GM04503 (cell line): Measurements from ENCODE around the gene MBD4.
A peak's percentile ranks its signal among the peaks of the same experiment; 100 is the strongest.

ENCODE experiments used
- DNase-seq: peaks from one replicate; pipeline ENCODE4 v3.0.0-alpha.2; 2012; ENCODE audit warnings: low read depth

MBD4 gene

DNA sequence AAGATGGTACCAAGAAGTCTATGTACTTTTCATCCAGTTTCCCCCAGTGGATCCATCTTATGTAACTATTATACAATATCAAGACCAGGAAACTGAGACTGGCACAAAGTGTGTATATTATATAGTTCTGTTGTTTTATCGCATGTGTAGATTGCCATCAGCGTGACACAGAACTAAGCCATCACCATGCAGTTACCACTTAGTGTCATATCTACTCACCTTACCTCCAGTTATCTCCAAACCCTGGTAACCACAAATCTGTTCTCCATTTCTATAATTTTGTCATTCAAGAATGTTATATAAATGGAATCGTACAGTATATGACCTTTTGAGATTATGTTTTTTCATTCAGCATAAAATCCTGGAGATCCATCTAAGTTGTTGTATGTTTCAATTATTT, 23.3 kb upstream of the MBD4 start:
- no peak for DNase-seq

DNA sequence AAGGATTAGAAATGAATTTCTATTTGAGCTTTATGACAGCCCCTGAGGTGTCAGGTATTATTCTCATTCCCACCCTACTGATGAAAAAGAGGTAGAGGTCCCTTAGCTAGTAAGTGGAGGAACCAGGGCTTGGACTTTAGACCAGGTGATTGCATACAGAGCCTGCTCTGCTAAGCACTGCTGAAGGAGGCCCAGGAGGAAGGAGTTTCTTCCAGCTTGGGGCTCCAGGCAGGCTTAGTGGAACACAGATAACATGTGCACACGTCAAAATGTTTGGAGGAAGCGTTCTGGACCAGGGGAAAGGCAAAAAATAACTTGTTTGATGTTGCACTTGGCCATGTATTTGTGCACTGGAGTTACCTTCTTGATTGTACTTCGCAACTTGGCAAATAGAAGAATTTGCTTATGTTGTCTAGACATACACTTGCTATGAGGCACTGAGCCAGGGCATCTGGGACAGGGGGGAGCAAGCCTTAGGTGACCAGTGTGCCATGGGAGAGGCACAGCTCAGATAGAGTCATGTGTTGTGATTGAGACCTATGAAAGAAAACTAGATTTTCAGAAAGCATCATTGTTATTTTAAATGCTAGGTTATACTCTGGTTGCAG, 22.7 kb upstream of the MBD4 start:
- DNase-seq: no peak

DNA sequence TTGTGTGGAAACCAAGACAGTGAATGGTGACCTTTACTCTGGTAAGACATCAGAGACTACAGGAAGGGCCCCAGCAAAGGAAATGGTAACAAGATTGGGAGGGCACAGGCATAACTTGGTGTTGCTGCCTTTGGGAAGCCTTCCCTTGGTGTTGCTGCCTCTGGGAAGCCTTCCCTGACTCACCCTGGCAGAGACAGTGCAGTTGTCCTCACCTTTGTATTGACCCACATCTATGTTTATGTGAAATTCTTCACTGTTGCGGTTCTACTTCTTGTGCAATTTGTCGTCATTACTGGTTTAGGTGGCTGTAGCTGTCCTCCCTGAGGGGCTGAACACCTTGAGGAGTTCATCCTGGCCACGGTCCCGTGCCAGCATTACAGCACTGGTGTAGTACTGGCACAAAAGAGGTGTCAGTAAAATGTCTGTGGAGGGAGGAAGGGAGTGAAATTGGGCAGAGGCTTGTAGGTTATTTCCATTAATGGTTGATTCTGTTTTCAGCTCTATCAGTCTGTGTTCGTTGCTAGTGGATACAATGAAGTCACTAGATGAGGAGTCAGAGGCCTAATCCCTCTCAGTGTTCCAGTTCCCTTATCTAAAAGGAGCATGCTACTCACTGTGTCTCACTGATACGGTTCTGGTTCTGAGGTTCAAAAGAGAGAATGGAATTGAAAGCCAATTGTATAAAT, 21.9 kb upstream of the MBD4 start:
- no peak for DNase-seq

DNA sequence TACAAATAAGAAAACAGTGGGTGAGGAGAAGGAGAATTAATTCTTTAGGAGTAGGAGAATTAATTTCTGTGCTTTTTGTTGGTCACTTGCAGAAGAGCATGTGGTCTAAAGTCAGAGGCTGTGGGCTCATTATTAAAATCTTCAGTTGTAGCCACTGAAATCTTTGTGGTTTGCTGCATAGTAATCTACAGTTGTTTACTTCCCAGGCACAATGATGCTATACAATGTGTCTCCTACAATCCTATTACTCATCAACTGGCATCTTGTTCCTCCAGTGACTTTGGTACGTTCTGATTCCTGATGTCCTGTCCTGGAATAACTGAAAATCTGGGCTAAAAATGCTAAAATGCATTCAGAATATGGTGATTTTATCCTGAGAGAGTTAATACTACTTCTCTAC, 21.3 kb upstream of the MBD4 start:
- peak; percentile 51 for DNase-seq

DNA sequence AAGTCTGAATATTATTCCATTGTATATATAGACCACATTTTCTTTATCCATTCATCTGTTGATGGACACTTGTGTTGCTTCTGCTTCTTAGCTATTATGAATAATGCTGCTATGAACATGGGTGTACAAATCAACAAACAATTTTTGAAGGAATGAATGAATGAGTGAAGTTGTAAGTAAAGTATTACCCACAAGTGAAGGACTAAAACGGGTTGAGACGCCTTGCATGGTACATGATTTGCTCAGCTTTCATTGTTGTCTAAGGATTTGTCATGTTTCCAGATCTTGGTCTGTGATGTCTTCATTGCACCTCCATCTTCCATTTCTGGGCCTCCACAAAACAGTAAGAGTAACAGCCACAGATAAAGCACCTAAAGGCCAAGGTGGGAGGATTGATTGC, 20.8 kb upstream of the MBD4 start:
- no peak for DNase-seq

DNA sequence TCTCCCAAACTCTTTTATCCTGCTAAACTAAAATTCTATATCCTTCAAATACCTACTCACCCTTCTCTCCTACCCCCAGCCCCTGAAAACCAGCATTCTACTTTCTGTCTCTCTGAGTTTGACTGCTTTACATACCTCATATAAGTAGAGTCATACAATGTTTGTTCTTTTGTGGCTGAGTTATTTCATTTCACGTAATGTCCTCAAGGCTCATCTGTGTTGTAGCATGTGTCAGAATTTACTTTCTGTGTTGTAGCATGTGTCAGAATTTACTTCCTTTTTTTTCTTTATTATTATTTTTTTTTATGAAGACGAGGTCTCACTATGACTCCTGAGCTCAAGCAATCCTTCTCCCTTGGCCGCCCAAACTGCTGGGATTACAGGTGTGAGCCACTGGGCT, 20.4 kb upstream of the MBD4 start:
- DNase-seq: no peak

DNA sequence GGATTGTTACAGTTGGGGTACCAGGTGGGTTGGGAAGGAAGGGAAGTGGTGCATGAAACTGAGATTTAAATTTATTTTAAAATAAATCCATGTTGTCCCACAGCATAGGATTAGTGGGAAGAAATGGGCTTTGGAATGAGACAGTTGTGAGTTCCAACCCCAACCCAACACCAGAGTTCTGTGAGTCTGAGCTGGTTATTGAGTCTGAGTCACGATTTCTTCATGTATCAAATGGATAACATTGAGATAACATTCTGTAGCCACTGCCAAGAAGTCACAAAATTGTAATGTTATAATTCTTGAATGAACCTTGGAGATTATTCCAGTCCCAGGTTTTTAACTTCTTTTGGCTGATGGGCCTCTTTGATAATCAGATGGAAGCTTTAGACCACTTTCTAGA, 14.0 kb upstream of the MBD4 start:
- no peak for DNase-seq

DNA sequence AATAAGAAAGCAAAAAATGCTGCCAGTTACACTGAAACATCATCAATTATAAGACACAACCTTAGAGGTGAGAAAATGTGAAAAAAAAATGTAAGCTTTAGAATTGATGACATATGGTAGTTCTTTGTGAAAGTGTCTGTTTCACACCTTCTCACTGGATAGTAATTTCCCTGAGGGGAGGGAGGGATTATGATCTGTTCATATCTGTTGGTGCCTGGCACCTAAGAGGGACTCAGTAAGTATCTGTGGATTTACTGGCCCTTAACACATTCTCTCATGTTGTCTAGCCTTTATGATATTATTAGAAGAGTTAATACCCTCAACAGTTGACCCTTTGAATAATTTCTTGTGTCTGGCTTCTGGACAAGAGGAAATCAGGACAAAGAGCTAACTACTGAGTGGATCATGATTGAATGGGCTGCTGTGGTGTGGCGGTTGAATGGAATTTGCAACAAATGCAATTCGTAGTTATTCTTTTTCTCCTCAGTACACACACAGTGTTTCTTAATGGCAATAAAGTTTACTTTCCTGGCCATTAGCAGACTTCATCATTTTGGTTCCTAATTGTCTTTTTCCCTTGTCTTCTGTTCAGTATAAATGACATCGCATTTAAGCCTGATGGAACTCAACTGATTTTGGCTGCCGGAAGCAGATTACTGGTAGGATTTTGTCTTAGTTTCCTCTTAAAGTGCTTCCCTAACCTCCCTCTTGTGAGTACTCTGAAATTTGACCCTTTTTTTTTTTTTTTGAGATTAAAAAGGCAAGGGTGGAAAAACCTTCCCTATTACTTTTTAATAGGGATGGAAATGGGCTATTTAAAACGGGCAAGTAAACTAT, 9.7 kb upstream of the MBD4 start:
- DNase-seq: no peak

DNA sequence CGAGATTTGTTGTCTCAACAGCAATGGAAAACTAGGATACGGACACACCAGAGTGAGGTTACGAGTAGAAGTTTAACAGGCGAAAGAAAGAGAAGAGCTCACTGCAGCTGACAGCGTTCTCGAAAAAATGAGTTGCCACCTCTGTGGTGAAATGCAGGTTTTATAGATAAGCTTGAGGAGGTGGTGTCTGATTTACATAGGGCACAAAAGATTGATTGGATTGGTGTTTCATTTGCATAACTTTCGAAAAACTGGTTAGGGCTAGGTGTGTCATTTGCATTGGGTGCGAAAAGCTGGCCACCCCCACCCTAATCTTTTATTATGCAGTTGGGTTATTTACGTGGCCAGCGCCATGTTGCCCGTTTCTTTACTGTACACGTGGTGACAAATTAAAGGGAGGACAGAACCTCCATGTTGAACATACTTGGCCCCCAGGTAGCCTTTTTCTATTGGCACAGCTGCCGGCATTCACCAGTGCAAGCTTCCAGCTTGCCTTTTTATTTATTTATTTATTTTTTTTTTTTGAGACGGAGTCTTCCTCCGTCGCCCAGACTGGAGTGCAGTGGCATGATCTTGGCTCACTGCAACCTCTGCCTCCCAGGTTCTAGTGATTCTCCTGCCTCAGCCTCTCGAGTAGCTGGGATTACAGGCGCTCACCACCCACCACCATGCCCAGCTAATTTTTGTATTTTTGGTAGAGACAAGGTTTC, 8.6 kb upstream of the MBD4 start:
- no peak for DNase-seq

DNA sequence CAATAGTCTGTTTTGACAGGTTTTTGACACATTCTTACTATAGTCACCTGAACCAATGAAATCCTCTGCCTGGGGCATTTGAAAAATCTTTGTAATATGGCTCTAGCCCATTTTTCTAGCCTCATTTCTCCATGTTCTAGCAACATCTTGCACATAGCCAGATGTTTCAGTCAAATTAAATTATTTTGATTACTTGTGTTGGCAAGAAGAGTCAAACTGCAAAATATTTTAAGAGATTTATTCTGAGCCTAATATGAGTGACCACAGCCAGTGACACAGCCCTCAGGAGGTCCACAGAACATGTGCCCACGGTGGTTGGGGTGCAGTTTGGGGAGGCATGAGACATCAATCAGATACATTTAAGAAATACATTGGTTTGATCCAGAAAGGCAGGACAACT, 7.2 kb upstream of the MBD4 start:
- DNase-seq: no peak

DNA sequence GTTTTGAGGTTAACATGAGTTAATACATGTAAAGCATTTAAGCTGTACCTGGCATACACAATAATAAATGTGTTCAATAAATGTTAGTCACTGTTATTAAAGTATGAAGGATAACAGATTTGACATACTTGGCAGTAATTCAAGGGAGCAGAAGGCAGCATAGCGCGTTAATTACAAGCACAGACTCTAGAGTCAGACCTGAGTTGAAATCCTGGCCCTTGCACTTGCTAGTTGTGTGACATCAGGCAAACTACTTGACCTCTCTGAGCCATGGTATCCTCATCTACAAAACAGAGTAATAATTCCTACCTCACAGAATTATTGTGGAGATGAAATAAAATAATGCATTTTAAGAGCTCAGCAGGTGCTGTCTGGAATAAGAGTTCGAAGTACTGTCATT, 5.7 kb upstream of the MBD4 start:
- no peak for DNase-seq

DNA sequence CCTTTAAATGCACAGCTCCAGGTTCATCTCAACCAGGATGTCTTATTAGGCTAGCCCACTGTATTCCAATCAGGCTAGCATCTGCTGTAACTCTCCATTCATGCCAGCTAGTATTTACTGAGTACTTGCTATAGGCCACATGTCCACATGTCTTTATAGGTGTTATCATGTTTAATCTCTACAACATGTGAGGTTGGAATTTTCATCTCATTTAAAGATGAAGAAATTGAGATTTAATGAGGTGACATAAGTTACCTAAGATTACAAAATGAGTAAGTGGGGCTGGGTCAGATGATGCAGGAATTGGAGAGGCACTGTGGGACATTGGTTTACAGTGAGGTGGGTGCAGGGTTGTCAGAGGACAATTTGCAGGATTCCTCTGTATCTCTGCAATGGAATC, 3.2 kb upstream of the MBD4 start:
- no peak for DNase-seq

DNA sequence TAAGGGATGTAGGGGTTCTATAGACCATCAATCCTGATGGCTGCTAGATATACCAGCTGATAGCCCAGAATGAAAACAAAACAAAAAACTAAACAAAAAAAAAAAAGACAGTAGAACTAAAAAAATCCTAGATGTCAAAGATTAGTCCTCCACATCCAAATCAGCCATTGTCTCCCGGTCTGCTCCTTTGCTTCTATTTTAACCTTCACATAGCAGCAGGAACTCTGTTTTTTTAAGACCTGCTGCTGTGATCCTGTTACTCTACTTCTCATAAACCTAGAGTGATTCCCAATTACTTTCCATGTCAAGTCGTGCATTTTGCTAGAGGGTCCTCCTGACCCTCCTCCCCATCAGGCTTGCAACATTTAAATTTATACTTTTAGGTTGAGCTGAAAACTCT, 2.7 kb upstream of the MBD4 start:
- DNase-seq: no peak

DNA sequence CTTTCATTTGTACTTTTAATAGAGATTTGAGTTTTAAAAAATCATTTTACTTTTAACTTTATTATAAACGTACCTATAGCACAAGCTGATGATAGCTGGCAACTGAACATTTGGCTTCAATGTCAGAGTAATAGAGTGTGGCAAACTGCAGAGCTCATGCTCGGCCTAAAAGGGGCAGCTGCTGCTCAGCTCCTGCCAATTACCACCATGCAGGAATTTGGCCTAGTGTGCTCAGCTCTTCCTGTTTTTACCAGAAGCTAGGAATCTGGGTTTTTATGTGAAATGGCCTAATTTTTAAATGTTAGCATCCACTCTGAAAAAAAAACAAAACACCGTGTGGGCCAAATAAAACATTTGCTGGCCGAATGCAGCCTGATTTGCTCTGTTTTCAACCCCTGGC, 2.0 kb upstream of the MBD4 start:
- DNase-seq: peak; percentile 64

DNA sequence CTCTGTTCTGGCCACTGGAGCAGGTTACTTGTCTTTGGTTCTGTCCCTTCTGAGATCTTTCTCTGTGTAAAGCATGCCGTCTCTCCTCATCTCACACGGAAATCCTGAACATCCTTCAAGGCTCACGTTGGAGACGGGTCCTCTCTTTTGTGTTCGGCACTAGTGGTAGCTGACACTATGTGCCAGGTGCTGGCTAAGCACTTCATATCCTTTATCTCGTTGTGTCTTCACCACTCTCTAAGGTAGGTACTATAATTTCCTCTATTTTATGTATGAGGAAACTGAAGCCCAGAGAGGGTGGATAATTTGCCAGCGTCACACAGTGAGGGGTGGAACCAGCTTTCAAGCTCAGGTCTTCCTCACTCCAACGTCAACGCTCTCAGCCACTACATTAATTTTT, 1.5 kb upstream of the MBD4 start:
- DNase-seq: no peak

DNA sequence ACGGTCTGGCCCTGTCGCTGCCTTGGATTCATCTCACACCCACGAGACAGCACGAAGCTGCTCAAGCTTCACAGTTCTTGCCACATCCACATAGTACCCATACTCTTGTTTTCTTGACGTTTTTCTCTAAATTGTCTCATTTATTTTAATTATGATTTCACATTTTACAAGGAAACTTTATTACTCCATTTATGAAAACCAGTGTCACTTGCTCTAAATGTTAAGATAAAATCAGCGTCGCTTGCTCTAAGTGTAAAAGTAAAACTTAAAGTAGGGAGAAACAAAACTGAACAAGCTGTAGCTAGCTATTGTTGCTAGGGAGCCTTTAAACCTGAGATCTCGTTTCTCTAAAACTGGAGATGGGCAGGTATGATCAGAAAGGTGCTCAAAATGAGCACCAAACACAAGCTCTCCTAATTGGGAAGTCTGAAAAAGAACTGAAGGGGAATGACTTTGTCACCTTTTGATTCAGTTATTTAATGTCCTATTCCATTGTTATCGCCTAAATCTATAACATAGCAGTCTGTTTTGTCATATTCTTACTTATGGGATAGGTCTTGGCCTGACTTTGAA, 956 bp upstream of the MBD4 start:
- no peak for DNase-seq

DNA sequence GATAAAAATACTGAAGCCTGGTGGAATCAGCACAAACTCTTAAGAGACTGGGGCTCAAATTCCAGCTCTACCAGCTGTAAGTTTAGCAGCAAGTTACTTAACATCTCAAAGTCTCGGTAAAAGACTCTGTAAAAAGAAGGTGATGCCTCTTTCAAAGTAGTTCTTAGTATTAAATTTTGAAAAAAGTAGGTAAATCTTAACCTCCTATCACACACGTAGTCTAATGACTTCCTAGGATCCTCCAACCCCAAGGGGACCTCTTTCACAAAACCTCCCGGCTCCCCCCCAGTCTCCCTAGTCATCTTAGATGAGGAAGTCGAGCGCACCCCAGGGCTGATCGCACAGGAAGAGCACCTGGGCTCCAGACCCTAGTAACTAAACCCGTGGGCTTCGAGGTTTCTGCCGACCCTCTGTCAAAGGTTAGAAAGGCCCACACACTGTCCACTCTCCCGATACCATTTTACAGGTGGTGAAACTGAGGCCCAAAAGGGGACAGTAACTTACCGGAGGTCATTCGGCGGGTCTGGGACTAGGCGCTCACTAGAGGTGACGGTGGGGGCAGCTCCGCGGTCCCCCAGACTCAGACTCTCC, 427 bp downstream of the MBD4 start:
- no peak for DNase-seq

DNA sequence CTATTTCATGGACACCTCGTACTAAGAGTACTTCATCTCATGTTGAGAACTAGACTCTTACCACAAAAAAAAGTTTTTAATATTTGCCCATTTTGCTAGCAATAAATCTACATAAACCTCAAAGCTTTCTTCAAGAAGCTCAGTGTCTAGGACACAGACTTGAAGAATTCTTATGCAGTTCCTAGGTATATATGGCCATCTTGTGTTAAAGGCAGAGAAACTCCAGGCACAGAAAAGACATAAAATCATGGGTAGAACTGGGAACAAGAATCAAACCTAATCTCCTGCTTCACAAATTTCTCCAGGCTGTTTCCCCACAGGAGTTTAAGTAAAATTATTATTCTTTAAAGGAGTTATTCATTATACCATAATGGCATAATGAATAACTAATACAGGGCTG, 4.4 kb downstream of the MBD4 start:
- DNase-seq: no peak

DNA sequence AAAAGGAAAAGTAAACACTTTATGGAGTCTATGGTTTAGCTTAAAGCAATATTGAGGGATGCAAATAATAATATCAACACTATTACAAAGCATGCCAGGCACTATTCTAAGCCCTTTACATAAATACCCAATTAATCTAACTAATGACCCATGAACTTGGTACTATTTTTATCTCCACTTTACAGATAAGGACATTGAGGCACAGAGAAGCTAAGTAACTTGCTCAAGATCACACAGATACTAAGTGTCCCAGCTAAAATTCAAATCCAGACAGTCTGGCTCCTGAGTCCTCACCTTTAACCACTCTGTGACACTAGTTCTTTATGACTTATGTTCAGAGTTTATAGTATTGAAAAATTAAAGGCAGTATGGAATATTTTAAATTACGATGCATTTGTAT, 5.6 kb downstream of the MBD4 start:
- no peak for DNase-seq

DNA sequence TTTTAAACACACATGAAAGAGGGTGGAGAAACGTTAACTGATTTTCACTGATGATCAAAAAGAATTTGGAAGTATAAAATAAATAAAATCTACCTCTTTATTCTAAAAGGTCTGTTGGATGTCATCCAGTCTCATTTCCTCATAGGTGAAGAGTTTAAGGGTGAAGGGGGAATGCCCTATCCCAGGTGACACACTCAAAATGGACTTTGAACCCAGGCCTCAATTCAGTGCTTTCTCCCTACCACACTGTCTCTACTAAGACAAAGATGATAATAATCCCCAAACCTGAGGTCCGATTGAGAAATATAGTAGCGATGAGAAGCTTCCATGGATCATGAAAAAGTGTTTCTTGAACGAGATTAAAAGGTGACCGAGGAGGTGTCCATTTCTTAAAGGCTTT, 6.2 kb downstream of the MBD4 start:
- no peak for DNase-seq

DNA sequence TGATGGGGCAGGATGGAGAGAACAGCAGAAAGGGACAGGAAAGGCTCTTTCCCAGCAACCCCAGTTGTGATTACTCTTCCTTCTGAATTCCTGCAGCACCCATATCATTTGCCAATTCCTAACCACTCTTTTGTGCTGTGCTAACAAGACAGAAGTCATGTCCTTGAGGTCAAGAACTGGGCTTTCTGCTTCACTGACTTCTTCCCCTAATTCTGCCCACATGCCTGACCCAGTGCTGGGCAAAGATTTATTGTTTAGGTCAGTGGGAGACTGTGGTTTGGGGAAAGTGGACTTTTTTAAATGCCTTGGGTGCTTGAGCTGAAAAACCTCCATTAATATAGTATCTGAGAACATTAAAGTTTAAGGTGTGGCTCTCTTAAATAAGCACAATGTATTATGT, 7.1 kb downstream of the MBD4 start:
- DNase-seq: no peak

DNA sequence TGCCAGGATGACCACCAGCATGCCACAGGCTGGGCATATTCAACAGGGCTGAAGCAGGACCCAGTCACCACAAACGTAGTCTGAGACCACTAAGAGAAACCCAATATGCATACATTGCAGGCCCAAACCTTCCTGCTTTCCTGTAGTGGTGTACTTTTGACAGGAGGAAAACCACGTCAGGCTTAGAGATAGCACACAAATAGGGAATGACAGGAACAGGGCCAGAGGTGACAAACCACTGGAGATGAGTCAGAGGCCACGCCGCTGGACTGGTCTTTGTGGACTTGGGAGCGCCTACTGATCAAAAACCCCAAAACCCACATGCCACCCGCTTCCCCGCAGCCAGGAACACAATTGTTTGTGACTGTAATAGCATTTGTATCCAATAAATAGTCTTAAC, 7.7 kb downstream of the MBD4 start:
- no peak for DNase-seq
